Keratinocyte (primary cell): ENCODE measurements around the gene CERS2. TPM values are rescaled to one million over a fixed set of nuclear protein-coding genes. Genes with fewer than 3 reads are reported as not detected.
"Not testable (repeated sequence)": the region's sequence is repeated elsewhere in the genome, so short reads cannot be mapped to it uniquely, and the experiment has no call there.

ENCODE experiments used
- DNase-seq: peaks from one replicate; pipeline ENCODE4 v3.0.0-alpha.2; 2011; ENCODE audit warnings: low read depth, missing footprints, low spot score
- FAIRE-seq: peaks from 2 replicates; lab custom pipeline; 2011; peaks lifted over from hg19 to GRCh38; lab: Jason Lieb, UNC
- H2AFZ ChIP-seq: 2 replicates; pipeline ENCODE4 v1.6.0; 2012; ENCODE audit warnings: low read length, control low read depth, inconsistent platforms; ENCODE audit not compliant: control insufficient read depth
- H3K27ac ChIP-seq: 2 replicates; pipeline ENCODE4 v1.5.1; 2011; ENCODE audit warnings: low read length; ENCODE audit not compliant: control insufficient read depth, insufficient read depth
- H3K27me3 ChIP-seq: 3 replicates; pipeline ENCODE4 v1.6.0; 2011; ENCODE audit warnings: low read length; ENCODE audit not compliant: control insufficient read depth, insufficient read depth; ENCODE audit errors: extremely low read depth
- H3K36me3 ChIP-seq, 2 experiments: 2 replicates in 1 of 2; 3 replicates in 1 of 2; pipeline ENCODE4 v1.5.1; 2011; ENCODE audit warnings: low read length in 2 of 2, mild to moderate bottlenecking in 1 of 2; ENCODE audit not compliant: control insufficient read depth in 2 of 2, insufficient read depth in 2 of 2; ENCODE audit errors: extremely low read depth in 1 of 2
- H3K4me1 ChIP-seq: 3 replicates; pipeline ENCODE4 v1.5.1; 2011; ENCODE audit warnings: low read length; ENCODE audit not compliant: control insufficient read depth, insufficient read depth; ENCODE audit errors: extremely low read depth
- H3K4me2 ChIP-seq: 3 replicates; pipeline ENCODE4 v1.6.0; 2011; ENCODE audit warnings: low read depth, low read length; ENCODE audit not compliant: control insufficient read depth, insufficient read depth; ENCODE audit errors: extremely low read depth
- H3K4me3 ChIP-seq, 3 experiments: fragments of 200-600 bp in 1 of 3; sonication (generic) in 1 of 3; 2 replicates in 2 of 3; 3 replicates in 1 of 3; pipeline ENCODE4 v1.5.1; 2011 to 2016; ENCODE audit warnings: low read length in 3 of 3, mild to moderate bottlenecking in 3 of 3, control low read depth in 2 of 3, inconsistent platforms in 1 of 3, low read depth in 1 of 3, mixed read lengths in 1 of 3, mixed run types in 1 of 3, moderate library complexity in 1 of 3; ENCODE audit not compliant: control insufficient read depth in 2 of 3, insufficient read depth in 2 of 3; ENCODE audit errors: extremely low read depth in 1 of 3
- H3K79me2 ChIP-seq: 2 replicates; pipeline ENCODE4 v1.6.0; 2012; ENCODE audit warnings: low read length; ENCODE audit not compliant: control insufficient read depth, insufficient read depth
- H3K9ac ChIP-seq: 3 replicates; pipeline ENCODE4 v1.6.0; 2011; ENCODE audit warnings: low read length; ENCODE audit not compliant: control insufficient read depth, insufficient read depth; ENCODE audit errors: extremely low read depth
- H3K9me1 ChIP-seq: 3 replicates; pipeline ENCODE4 v1.6.0; 2011; ENCODE audit warnings: low read length; ENCODE audit not compliant: control insufficient read depth, insufficient read depth; ENCODE audit errors: extremely low read depth
- H3K9me3 ChIP-seq: 2 replicates; pipeline ENCODE4 v1.5.1; 2012; ENCODE audit warnings: low read depth, low read length; ENCODE audit not compliant: control insufficient read depth
- H4K20me1 ChIP-seq: 3 replicates; pipeline ENCODE4 v1.6.0; 2011; ENCODE audit warnings: low read length; ENCODE audit not compliant: control insufficient read depth, insufficient read depth; ENCODE audit errors: extremely low read depth
- CTCF ChIP-seq, 3 experiments: IDR thresholded peaks in 1 of 3; conservative IDR thresholded peaks in 1 of 3; optimal IDR thresholded peaks in 1 of 3; 2 replicates in 2 of 3; 3 replicates in 1 of 3; pipeline versions ENCODE3 to v1.5.1; 2011; ENCODE audit warnings: low read length in 3 of 3, mild to moderate bottlenecking in 3 of 3, moderate library complexity in 2 of 3, control low read depth in 1 of 3, inconsistent platforms in 1 of 3; ENCODE audit not compliant: insufficient read depth in 2 of 3; ENCODE audit errors: extremely low read depth in 1 of 3
- EZH2 ChIP-seq: IDR thresholded peaks from one replicate; pipeline ENCODE4 v1.6.1; 2012; ENCODE audit warnings: inconsistent platforms, mild to moderate bottlenecking, low read length, moderate library complexity
- dilution Hi-C: fragments of 300-500 bp; cut with MboI; formaldehyde crosslinking; loops from one replicate; pipeline ENCODE4 v1.7.0; 2020; ENCODE audit warnings: low sequenced_read_pairs; ENCODE audit not compliant: extremely low pct_ligation_motif_present
- polyA plus RNA-seq, 5 experiments: library from polyadenylated mRNA; depleted of rRNA in 3 of 5; stranded (reverse) in 3 of 5; stranded (forward) in 1 of 5; unstranded in 1 of 5; fragments of >200 nt; gene quantifications; 1 replicate in 1 of 5; 2 replicates in 3 of 5; 3 replicates in 1 of 5; pipeline versions ENCODE4 v1.2.1 to v1.2.3, GENCODE V29; 2011 to 2012; ENCODE audit warnings: missing spikeins in 2 of 5, low read depth in 1 of 5, low replicate concordance in 1 of 5

The CERS2 gene
- polyA plus RNA-seq, 1 donor (not counting 4 experiments of a cell fraction or from before 2014, with no cell fraction given) = 121 TPM

- FAIRE-seq (no peak), DNase-seq (no peak)
- no peaks in the 10 kb centered on the region for H3K27me3 ChIP-seq
- no peak overlapping the region for H3K27ac ChIP-seq
- dilution Hi-C loops = no loop called here
- H3K9me1 ChIP-seq = peaks cover 2% of the 10 kb centered on the region
- H3K36me3 ChIP-seq = peaks cover 22 to 31% of the 10 kb centered on the region in 2 experiments
- no peak overlapping the region for H3K9ac ChIP-seq
- H2AFZ ChIP-seq = no peak overlapping the region
- no peaks in the 10 kb centered on the region for H4K20me1 ChIP-seq
- H3K9me3 ChIP-seq = no peaks in the 10 kb centered on the region
- no peaks in the 10 kb centered on the region for H3K4me1 ChIP-seq
- no peak for TF ChIP-seq CTCF (optimal IDR thresholded peaks at IDR 0.05 in 1 of 3, IDR thresholded peaks at IDR 0.05 in 1 of 3, conservative IDR thresholded peaks at IDR 0.05 in 1 of 3; ENCODE audit: extremely low read depth in 1 of 3, insufficient read depth in 2 of 3, low read length in 3 of 3)
- no peak for TF ChIP-seq EZH2
- no peak overlapping the region for H3K4me3 ChIP-seq
- H3K4me2 ChIP-seq = no peak overlapping the region
- no peaks in the 10 kb centered on the region for H3K79me2 ChIP-seq
Measured at GRCh38 chr1:150944856-150945255, 29.8 kb downstream of the CERS2 start.

GRCh38 chr1:150931773-150932172, 42.9 kb downstream of the CERS2 start:
- FAIRE-seq = no peak
- TF ChIP-seq EZH2 (no peak), CTCF (optimal IDR thresholded peaks at IDR 0.05 in 1 of 3, IDR thresholded peaks at IDR 0.05 in 1 of 3, conservative IDR thresholded peaks at IDR 0.05 in 1 of 3; ENCODE audit: extremely low read depth in 1 of 3, insufficient read depth in 2 of 3, low read length in 3 of 3) (no peak)
- Histone ChIP-seq H4K20me1 (no peaks in the 10 kb centered on the region), H3K4me3 (no peak overlapping the region), H3K36me3 (peaks cover 17 to 28% of the 10 kb centered on the region in 2 experiments), H3K4me1 (peaks cover 6% of the 10 kb centered on the region), H3K4me2 (no peak overlapping the region), H3K27me3 (no peaks in the 10 kb centered on the region), H3K9ac (no peak overlapping the region), H2AFZ (no peak overlapping the region), H3K27ac (no peak overlapping the region), H3K79me2 (peaks cover 8% of the 10 kb centered on the region), H3K9me1 (no peaks in the 10 kb centered on the region), H3K9me3 (no peaks in the 10 kb centered on the region)
- no peak for DNase-seq
- dilution Hi-C loops = no loop called here

- H3K4me3 ChIP-seq, H3K4me2 ChIP-seq, H3K27me3 ChIP-seq, dilution Hi-C loops, H3K9me1 ChIP-seq, DNase-seq, H4K20me1 ChIP-seq, FAIRE-seq, H3K9ac ChIP-seq, H2AFZ ChIP-seq, H3K27ac ChIP-seq, H3K4me1 ChIP-seq, H3K9me3 ChIP-seq: not testable (repeated sequence)
- Histone ChIP-seq H3K36me3 (peaks cover 16 to 23% of the 10 kb centered on the region in 2 experiments), H3K79me2 (peaks cover 10% of the 10 kb centered on the region)
Measured at GRCh38 chr1:150928775-150929174, 45.9 kb downstream of the CERS2 start.
